GM12878 (cell line): ENCODE measurements around the gene CSHL1. TPM values are rescaled to one million over a fixed set of nuclear protein-coding genes. Genes with fewer than 3 reads are reported as not detected.
A peak's percentile ranks its signal among the peaks of the same experiment; 100 is the strongest.

ENCODE experiments used
- ATAC-seq: fragments of 200-7000 bp; cut with Tn5 transposase; 3 replicates; pipeline ENCODE4 v1.9.1; 2020; ENCODE audit warnings: mild to moderate bottlenecking, moderate library complexity
- BruUV-seq: library from RNA; stranded (reverse); fragments of 400-500 nt; replicated peaks from 2 replicates; lab custom pipeline; 2021; lab: Mats Ljungman, UMichigan
- CTCF ChIA-PET: fragments of 300-600 bp; sonication (Branson Sonifier 250); formaldehyde crosslinking; extraction: SDS; loops from one replicate; lab custom pipeline; 2021; ENCODE audit warnings: inconsistent platforms; lab: Yijun Ruan, JAX
- POLR2A ChIA-PET: fragments of 350-600 bp; formaldehyde crosslinking; extraction: SDS; loops from one replicate; lab custom pipeline; 2021; ENCODE audit warnings: inconsistent platforms; lab: Charles Lee
- RAD21 ChIA-PET: fragments of 300-600 bp; sonication (Branson Sonifier 250); formaldehyde crosslinking; loops from one replicate; lab custom pipeline; 2023; ENCODE audit warnings: antibody characterized with exemption; ENCODE audit not compliant: unreplicated experiment; lab: Charles Lee
- SMC1A ChIA-PET: fragments of 300-600 bp; sonication (Branson Sonifier 250); formaldehyde crosslinking; loops from one replicate; lab custom pipeline; 2023; ENCODE audit not compliant: unreplicated experiment, uncharacterized antibody; lab: Charles Lee
- DNase-seq: peaks from one replicate; pipeline ENCODE4 v3.0.0-alpha.2; 2011; ENCODE audit warnings: low read depth, low spot score
- FAIRE-seq: peaks from 3 replicates; lab custom pipeline; 2011; peaks lifted over from hg19 to GRCh38; lab: Jason Lieb, UNC
- H2AFZ ChIP-seq: 2 replicates; pipeline ENCODE4 v1.6.0; 2011; ENCODE audit warnings: low read depth, low read length, control low read depth; ENCODE audit not compliant: control insufficient read depth
- H3K27ac ChIP-seq: 2 replicates; pipeline ENCODE4 v1.5.1; 2011; ENCODE audit warnings: control low read depth; ENCODE audit not compliant: control insufficient read depth, insufficient read depth
- H3K27me3 ChIP-seq, 2 experiments: replicated peaks in 1 of 2; 2 replicates each; pipeline versions ENCODE4 v1.6.0 to v1.6.1; 2011; ENCODE audit warnings: low read length in 1 of 2; ENCODE audit not compliant: control insufficient read depth in 2 of 2, insufficient read depth in 2 of 2
- H3K36me3 ChIP-seq, 2 experiments: 2 replicates each; pipeline ENCODE4 v1.5.1; 2011; ENCODE audit warnings: low read length in 1 of 2; ENCODE audit not compliant: control insufficient read depth in 2 of 2, insufficient read depth in 2 of 2
- H3K4me1 ChIP-seq: 2 replicates; pipeline ENCODE4 v1.6.1; 2011; ENCODE audit warnings: mild to moderate bottlenecking, low read length, moderate library complexity, mixed read lengths; ENCODE audit not compliant: control insufficient read depth, insufficient read depth
- H3K4me2 ChIP-seq: 2 replicates; pipeline ENCODE4 v1.6.0; 2011; ENCODE audit warnings: control low read depth; ENCODE audit not compliant: control insufficient read depth, insufficient read depth
- H3K4me3 ChIP-seq: fragments of 200-600 bp; sonication (generic); 2 replicates; pipeline ENCODE4 v1.5.1; 2016
- H3K79me2 ChIP-seq: 2 replicates; pipeline ENCODE4 v1.6.0; 2011; ENCODE audit warnings: low read length; ENCODE audit not compliant: control insufficient read depth, insufficient read depth
- H3K9ac ChIP-seq: 2 replicates; pipeline ENCODE4 v1.8.0; 2011; ENCODE audit warnings: low read length, control low read depth, mixed read lengths; ENCODE audit not compliant: control insufficient read depth, insufficient read depth
- H3K9me3 ChIP-seq: replicated peaks from 3 replicates; pipeline ENCODE4 v1.5.1; 2011; ENCODE audit warnings: mild to moderate bottlenecking, low read length; ENCODE audit not compliant: control insufficient read depth, insufficient read depth
- H4K20me1 ChIP-seq: 2 replicates; pipeline ENCODE4 v1.6.0; 2011; ENCODE audit not compliant: control insufficient read depth, insufficient read depth
- BHLHE40 ChIP-seq, 2 experiments: fragments of 450-650 bp in 1 of 2; IDR thresholded peaks; 2 replicates each; pipeline ENCODE4 v1.6.1; 2011 to 2017; ENCODE audit warnings: low read depth in 2 of 2, borderline replicate concordance in 1 of 2, improper control_type of control experiment in 1 of 2, low read length in 1 of 2, mild to moderate bottlenecking in 1 of 2
- DPF2 ChIP-seq: fragments of 450-650 bp; IDR thresholded peaks from 2 replicates; pipeline ENCODE4 v1.6.1; 2017; ENCODE audit warnings: mild to moderate bottlenecking
- EP300 ChIP-seq, 2 experiments: fragments of 150-350 bp in 1 of 2; IDR thresholded peaks; 2 replicates each; pipeline ENCODE4 v1.6.1; 2011 to 2012; ENCODE audit warnings: low read depth in 2 of 2, low read length in 2 of 2, borderline replicate concordance in 1 of 2, improper control_type of control experiment in 1 of 2, inconsistent platforms in 1 of 2; ENCODE audit not compliant: control insufficient read depth in 1 of 2
- ESRRA ChIP-seq: IDR thresholded peaks from 2 replicates; pipeline ENCODE4 v1.6.1; 2012; ENCODE audit warnings: mild to moderate bottlenecking, low read length, improper control_type of control experiment
- FOS ChIP-seq: IDR thresholded peaks from 3 replicates; pipeline ENCODE4 v1.6.1; 2011; ENCODE audit warnings: borderline replicate concordance; ENCODE audit not compliant: insufficient read length; ENCODE audit errors: extremely low read depth
- GATAD2B ChIP-seq: fragments of 450-650 bp; conservative IDR thresholded peaks from 2 replicates; pipeline ENCODE4 v1.6.1; 2017; ENCODE audit warnings: low read depth, mild to moderate bottlenecking, moderate library complexity
- IKZF2 ChIP-seq, 2 experiments: fragments of 450-650 bp; IDR thresholded peaks; 2 replicates each; pipeline ENCODE4 v1.6.1; 2017; ENCODE audit warnings: mild to moderate bottlenecking in 2 of 2, moderate library complexity in 2 of 2
- MTA2 ChIP-seq: fragments of 450-650 bp; IDR thresholded peaks from 2 replicates; pipeline ENCODE4 v1.6.1; 2016; ENCODE audit warnings: low read depth, mild to moderate bottlenecking, moderate library complexity
- MYC ChIP-seq: IDR thresholded peaks from 2 replicates; pipeline ENCODE4 v1.6.1; 2011; ENCODE audit warnings: mild to moderate bottlenecking, low read length, moderate library complexity, inconsistent platforms; ENCODE audit not compliant: insufficient read depth, insufficient replicate concordance, insufficient read length, severe bottlenecking
- NFIC ChIP-seq: IDR thresholded peaks from 2 replicates; pipeline ENCODE4 v1.6.1; 2012; ENCODE audit warnings: low read depth, mild to moderate bottlenecking, inconsistent platforms, low read length, moderate library complexity
- NFYA ChIP-seq: IDR thresholded peaks from 2 replicates; pipeline ENCODE4 v1.6.1; 2011; ENCODE audit warnings: low read depth, mild to moderate bottlenecking, low read length, improper control_type of control experiment, borderline replicate concordance
- NR2F1 ChIP-seq: fragments of 450-650 bp; conservative IDR thresholded peaks from 2 replicates; pipeline ENCODE4 v1.6.1; 2017; ENCODE audit warnings: mild to moderate bottlenecking
- RUNX3 ChIP-seq: IDR thresholded peaks from 2 replicates; pipeline ENCODE4 v1.6.1; 2012; ENCODE audit warnings: low read length, inconsistent platforms
- SPI1 ChIP-seq: IDR thresholded peaks from 2 replicates; pipeline ENCODE4 v1.6.1; 2011; ENCODE audit warnings: low read depth, mild to moderate bottlenecking, low read length, moderate library complexity, borderline replicate concordance; ENCODE audit not compliant: insufficient read depth
- WGBS: methylation state at CpG from one replicate; pipeline ENCODE4 v1.1.6; 2016; ENCODE audit warnings: low lambda C conversion rate; ENCODE audit not compliant: insufficient replicate concordance, insufficient coverage; ENCODE audit errors: missing lambda C conversion rate; 5-methylcytosine and 5-hydroxymethylcytosine counted together
- in situ Hi-C: fragments of 300-500 bp; cut with MboI; formaldehyde crosslinking; loops from 9 replicates; pipeline ENCODE4 v1.14.3; 2018; ENCODE audit warnings: mixed read lengths
- intact Hi-C: fragments of 100-400 bp; cut with micrococcal nuclease; formaldehyde crosslinking; loops from one replicate; pipeline ENCODE4 v1.14.2; 2022; ENCODE audit not compliant: unreplicated experiment
- polyA plus RNA-seq, 11 experiments: library from polyadenylated mRNA; depleted of rRNA in 4 of 11; unstranded in 6 of 11; stranded (reverse) in 5 of 11; fragments of >200 nt; fragmentation: Nextera tagmentation in 4 of 11; fragmentation: Illumina TruSeq in 1 of 11; extraction: Ambion mirVana in 4 of 11; extraction: Trizol in 1 of 11; gene quantifications; 1 replicate in 1 of 11; 2 replicates in 10 of 11; pipeline versions ENCODE4 v1.2.1 to v1.2.3, GENCODE V29; 2011 to 2016; ENCODE audit warnings: inconsistent platforms in 2 of 11, missing spikeins in 2 of 11, low read depth in 1 of 11
- total RNA-seq, 4 experiments: library from RNA; depleted of rRNA in 3 of 4; stranded (reverse); fragments of >200 nt in 3 of 4; fragmentation: Illumina TruSeq in 1 of 4; extraction: Trizol in 1 of 4; gene quantifications; 2 replicates each; pipeline versions ENCODE4 v1.2.1 to v1.2.3, GENCODE V29; 2013 to 2021
- TF ChIP-seq, protein P1 (sequence below): fragments of 450-650 bp; IDR thresholded peaks from 2 replicates; pipeline ENCODE4 v1.6.1; 2017; ENCODE audit warnings: low read depth, mild to moderate bottlenecking, moderate library complexity
- TF ChIP-seq, protein P2 (sequence below): fragments of 450-650 bp; IDR thresholded peaks from 2 replicates; pipeline ENCODE4 v1.6.1; 2017; ENCODE audit warnings: mild to moderate bottlenecking, low read depth, inconsistent platforms; ENCODE audit not compliant: poor library complexity, severe bottlenecking

The CSHL1 gene
- total and polyA plus RNA-seq, 10 of the 15 experiments (the other 5 are each of a cell fraction or from before 2014, with no cell fraction given), result not detected

DNA sequence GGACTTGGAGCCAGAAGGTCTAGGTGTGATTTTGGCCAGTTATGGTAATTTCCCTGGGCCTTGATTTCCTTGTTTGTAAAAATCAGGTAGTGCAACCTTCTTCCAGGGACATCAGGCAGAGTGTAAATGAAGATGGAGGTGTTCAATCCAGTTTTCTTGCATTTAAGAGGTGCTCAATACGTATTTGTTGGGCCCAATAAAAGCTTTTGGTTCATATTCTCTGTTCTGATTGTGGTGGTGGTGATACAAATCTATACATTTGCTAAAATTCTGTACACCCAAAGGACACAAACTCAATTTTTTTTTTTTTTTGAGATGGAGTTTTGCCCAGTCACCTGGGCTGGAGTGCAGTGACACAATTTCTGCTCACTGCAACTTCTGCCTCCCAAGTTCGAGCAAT is 15.1 kb upstream of the CSHL1 start (continued):
- TF ChIP-seq NFIC, result no peak
- TF ChIP-seq NFYA, result no peak
- TF ChIP-seq MYC, result no peak
- TF ChIP-seq ESRRA, result no peak
- TF ChIP-seq FOS, result no peak

DNA sequence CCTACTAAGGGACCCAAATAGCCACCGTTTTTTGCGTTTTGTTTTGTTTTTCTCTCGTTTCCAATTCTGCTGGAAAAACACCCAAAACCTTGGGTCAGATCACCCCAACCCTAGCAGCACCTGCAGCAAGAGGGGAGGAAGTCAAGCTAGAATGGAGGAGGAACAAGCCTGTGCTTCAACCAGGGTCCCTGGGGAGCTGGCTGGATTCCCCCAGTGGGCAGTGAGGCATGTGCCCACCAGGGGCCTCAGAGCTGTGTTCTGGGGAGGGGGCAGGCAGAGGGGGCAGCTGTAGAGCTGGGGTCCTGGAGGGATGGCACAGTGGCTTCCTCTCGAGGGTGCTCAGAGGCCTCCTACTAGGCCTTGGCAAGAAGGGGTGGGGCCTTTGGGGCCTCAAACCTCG is 14.6 kb upstream of the CSHL1 start:
- no peak overlapping the region for H3K4me3 ChIP-seq
- ChIA-PET RAD21 (interaction anchor here (0.9 to 3.0 kb wide), 5 partner anchors 21 to 208 kb away, joined by 3 to 29 read pairs (median 4); partner anchors contain the start of gene ICAM2), SMC1A (interaction anchor here (1.1 to 14.0 kb wide), 4 partner anchors 6 to 95 kb away, joined by 4 to 248 read pairs (median 58); partner anchors contain the start of genes CD79B and ICAM2), POLR2A (interaction anchor here (0.7 to 3.2 kb wide), 3 partner anchors 21 to 375 kb away, joined by 3 to 25 read pairs (median 4); partner anchors contain the start of gene ICAM2), CTCF (interaction anchor here (0.8 to 17.4 kb wide), 9 partner anchors 14 to 208 kb away, joined by 3 to 481 read pairs (median 3); partner anchors contain the start of gene ICAM2)
- no peak overlapping the region for H3K27ac ChIP-seq
- ATAC-seq, result peak; percentile 29
- H3K79me2 ChIP-seq, result peaks cover 15% of the 10 kb centered on the region
- H4K20me1 ChIP-seq, result no peaks in the 10 kb centered on the region
- in situ Hi-C loops (no loop called here), intact Hi-C loops (no loop called here)
- no TSS peak for BruUV-seq
- 27% methylated on average over 5 of the region's 5 CpGs for WGBS
- FAIRE-seq, result no peak
- peaks cover 47% of the 10 kb centered on the region for H3K4me1 ChIP-seq
- H3K27me3 ChIP-seq, result no peaks in the 10 kb centered on the region
- no peak overlapping the region for H3K9ac ChIP-seq
- no peaks in the 10 kb centered on the region for H3K9me3 ChIP-seq
- H3K4me2 ChIP-seq, result no peak overlapping the region
- no peak for DNase-seq
- H2AFZ ChIP-seq, result no peak overlapping the region
- H3K36me3 ChIP-seq, result peaks cover 7 to 11% of the 10 kb centered on the region in 2 experiments; a peak in 2 of 4 replicates
- TF ChIP-seq DPF2, result 0 out of 2 replicates have a peak, but pooled peaks have one; percentile 34
- TF ChIP-seq SPI1, result peak; percentile 55; the same call in 1 of the 2 replicates
- peak; percentile 45 for TF ChIP-seq MTA2
- TF ChIP-seq GATAD2B, result 0 out of 2 replicates have a peak, but pooled peaks have one; percentile 40
- no peak for TF ChIP-seq EP300 (IDR thresholded peaks at IDR 0.05; ENCODE audit: borderline replicate concordance in 1 of 2, control insufficient read depth in 1 of 2, low read depth in 2 of 2, low read length in 2 of 2)
- TF ChIP-seq NR2F1, result no peak
- TF ChIP-seq, protein P1, sequence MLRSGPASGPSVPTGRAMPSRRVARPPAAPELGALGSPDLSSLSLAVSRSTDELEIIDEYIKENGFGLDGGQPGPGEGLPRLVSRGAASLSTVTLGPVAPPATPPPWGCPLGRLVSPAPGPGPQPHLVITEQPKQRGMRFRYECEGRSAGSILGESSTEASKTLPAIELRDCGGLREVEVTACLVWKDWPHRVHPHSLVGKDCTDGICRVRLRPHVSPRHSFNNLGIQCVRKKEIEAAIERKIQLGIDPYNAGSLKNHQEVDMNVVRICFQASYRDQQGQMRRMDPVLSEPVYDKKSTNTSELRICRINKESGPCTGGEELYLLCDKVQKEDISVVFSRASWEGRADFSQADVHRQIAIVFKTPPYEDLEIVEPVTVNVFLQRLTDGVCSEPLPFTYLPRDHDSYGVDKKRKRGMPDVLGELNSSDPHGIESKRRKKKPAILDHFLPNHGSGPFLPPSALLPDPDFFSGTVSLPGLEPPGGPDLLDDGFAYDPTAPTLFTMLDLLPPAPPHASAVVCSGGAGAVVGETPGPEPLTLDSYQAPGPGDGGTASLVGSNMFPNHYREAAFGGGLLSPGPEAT, result peak; percentile 23; the same call in 1 of the 2 replicates
- peak in 1 of 2 experiments; percentile 49; a peak in 1 of 4 replicates for TF ChIP-seq BHLHE40 (IDR thresholded peaks at IDR 0.05; ENCODE audit: borderline replicate concordance in 1 of 2, low read depth in 2 of 2, low read length in 1 of 2)
- peak; percentile 24; the same call in 1 of the 2 replicates for TF ChIP-seq RUNX3
- TF ChIP-seq, protein P2, sequence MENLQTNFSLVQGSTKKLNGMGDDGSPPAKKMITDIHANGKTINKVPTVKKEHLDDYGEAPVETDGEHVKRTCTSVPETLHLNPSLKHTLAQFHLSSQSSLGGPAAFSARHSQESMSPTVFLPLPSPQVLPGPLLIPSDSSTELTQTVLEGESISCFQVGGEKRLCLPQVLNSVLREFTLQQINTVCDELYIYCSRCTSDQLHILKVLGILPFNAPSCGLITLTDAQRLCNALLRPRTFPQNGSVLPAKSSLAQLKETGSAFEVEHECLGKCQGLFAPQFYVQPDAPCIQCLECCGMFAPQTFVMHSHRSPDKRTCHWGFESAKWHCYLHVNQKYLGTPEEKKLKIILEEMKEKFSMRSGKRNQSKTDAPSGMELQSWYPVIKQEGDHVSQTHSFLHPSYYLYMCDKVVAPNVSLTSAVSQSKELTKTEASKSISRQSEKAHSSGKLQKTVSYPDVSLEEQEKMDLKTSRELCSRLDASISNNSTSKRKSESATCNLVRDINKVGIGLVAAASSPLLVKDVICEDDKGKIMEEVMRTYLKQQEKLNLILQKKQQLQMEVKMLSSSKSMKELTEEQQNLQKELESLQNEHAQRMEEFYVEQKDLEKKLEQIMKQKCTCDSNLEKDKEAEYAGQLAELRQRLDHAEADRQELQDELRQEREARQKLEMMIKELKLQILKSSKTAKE, result no peak
- peak in 1 of 2 experiments; percentile 26; a peak in 1 of 4 replicates for TF ChIP-seq IKZF2 (IDR thresholded peaks at IDR 0.05)
